ENCODE data around the gene ABCC1. TPM values are rescaled to one million over a fixed set of nuclear protein-coding genes. Genes with fewer than 3 reads are reported as not detected.

Gene ABCC1
- total RNA-seq, 1 experiment from 2014 or later: 56.4 TPM

- H3K27me3 Mint-ChIP-seq (ENCODE audit: low read depth): no peaks in the 10 kb centered on the region
- Histone ChIP-seq H2AK5ac (ENCODE audit: insufficient read length, low read length) (no peak overlapping the region), H2BK15ac (ENCODE audit: low read depth, low read length) (no peak overlapping the region), H3K14ac (ENCODE audit: insufficient read depth, low read length) (no peak overlapping the region), H3K4me1 (ENCODE audit: insufficient read depth, low read length) (no peaks in the 10 kb centered on the region), H3K23me2 (ENCODE audit: insufficient read length, low read depth, low read length, poor library complexity, severe bottlenecking) (no peaks in the 10 kb centered on the region), H3K23ac (ENCODE audit: insufficient read length, low read depth, low read length) (no peak overlapping the region), H3K56ac (ENCODE audit: insufficient read length, low read depth, low read length) (no peak overlapping the region), H2BK12ac (ENCODE audit: insufficient read length, low read depth, low read length) (no peak overlapping the region), H3K4me2 (ENCODE audit: insufficient read depth, insufficient read length, low read length) (no peak overlapping the region), H4K20me1 (ENCODE audit: control insufficient read depth, insufficient read depth, insufficient read length) (no peaks in the 10 kb centered on the region), H3K18ac (ENCODE audit: insufficient read length, low read depth, low read length) (no peak overlapping the region), H4K91ac (ENCODE audit: insufficient read length, low read depth, low read length) (no peak overlapping the region), H3K79me1 (ENCODE audit: insufficient read depth, low read depth, low read length, poor library complexity, severe bottlenecking) (no peaks in the 10 kb centered on the region), H3K27ac (ENCODE audit: insufficient read length, low read depth, low read length) (no peak overlapping the region), H3K9me3 (ENCODE audit: control insufficient read depth, low read depth, low read length) (no peaks in the 10 kb centered on the region), H4K8ac (replicated peaks; ENCODE audit: insufficient read length, low read depth, low read length) (no peak overlapping the region), H3K9ac (ENCODE audit: extremely low read depth, insufficient read length, low read length) (no peak overlapping the region), H3K79me2 (ENCODE audit: insufficient read depth, low read length) (no peaks in the 10 kb centered on the region), H2BK20ac (ENCODE audit: low read depth, low read length, poor library complexity, severe bottlenecking) (no peak overlapping the region), H2AFZ (ENCODE audit: low read length) (no peak overlapping the region), H4K5ac (ENCODE audit: insufficient read length, low read depth, low read length) (no peak overlapping the region), H3T11ph (ENCODE audit: low read length) (no peak overlapping the region), H3K27me3 (ENCODE audit: insufficient read depth, low read length) (no peaks in the 10 kb centered on the region), H2BK120ac (ENCODE audit: low read depth, low read length, poor library complexity, severe bottlenecking) (no peak overlapping the region), H2BK5ac (ENCODE audit: insufficient read length, low read length) (no peak overlapping the region), H3K4ac (ENCODE audit: low read depth, low read length) (no peak overlapping the region)
- no peak overlapping the region for H3K4me3 Mint-ChIP-seq
- no peaks in the 10 kb centered on the region for H3K9me3 Mint-ChIP-seq
- no peak for DNase-seq
- no peak for TF ChIP-seq CTCF (conservative IDR thresholded peaks at IDR 0.05)
- no CpG with 5 or more reads among the region's 6 CpGs for WGBS (ENCODE audit: extremely low coverage, insufficient read length, low lambda C conversion rate)
- peaks cover 32 to 85% (median 81%) of the 10 kb centered on the region in 3 experiments; a peak in 6 of 7 replicates for H3K36me3 Mint-ChIP-seq (ENCODE audit: insufficient read depth in 1 of 3, low read depth in 3 of 3)
- H3K4me1 Mint-ChIP-seq: no peaks in the 10 kb centered on the region
- no peak overlapping the region for H3K27ac Mint-ChIP-seq
Observed at GRCh38 chr16:16050106-16050505, 100.7 kb downstream of the ABCC1 start.
